B cell (primary cell): ENCODE data around the gene PIGZ. TPM values are rescaled to one million over a fixed set of nuclear protein-coding genes. Genes with fewer than 3 reads are reported as not detected.

Experiments used
- ATAC-seq: fragments of 200-7000 bp; cut with Tn5 transposase; one replicate; pipeline ENCODE4 v1.10.0; 2021; ENCODE audit warnings: low read depth, mild to moderate bottlenecking, moderate number of reproducible peaks, moderate library complexity
- CTCF ChIA-PET: fragments of 350-600 bp; sonication (Branson Sonifier 250); formaldehyde crosslinking; loops from one replicate; lab custom pipeline; 2021; ENCODE audit warnings: antibody characterized with exemption, inconsistent platforms; lab: Charles Lee
- POLR2A ChIA-PET: fragments of 350-600 bp; sonication (Branson Sonifier 250); formaldehyde crosslinking; loops from one replicate; lab custom pipeline; 2021; ENCODE audit warnings: antibody characterized with exemption; lab: Charles Lee
- DNase-seq: peaks from one replicate; pipeline ENCODE4 v3.0.0; 2013
- H2AFZ ChIP-seq: 2 replicates; pipeline ENCODE4 v1.6.1; 2012; ENCODE audit warnings: mild to moderate bottlenecking, low read depth, low read length; ENCODE audit not compliant: insufficient read depth, poor library complexity, severe bottlenecking
- H3K27ac ChIP-seq, 2 donors: 1 replicate in 1 of 2; 2 replicates in 1 of 2; pipeline ENCODE4 v1.5.1; 2012 to 2013; ENCODE audit warnings: low read length in 2 of 2, mild to moderate bottlenecking in 2 of 2, moderate library complexity in 1 of 2
- H3K27me3 ChIP-seq, 4 experiments: fragments of 200-600 bp in 1 of 4; sonication (generic) in 1 of 4; replicated peaks in 1 of 4; 1 replicate in 2 of 4; 2 replicates in 2 of 4; pipeline versions ENCODE4 v1.6.1 to v1.7.0; 2013 to 2016; ENCODE audit warnings: low read length in 3 of 4, mild to moderate bottlenecking in 2 of 4, mixed read lengths in 1 of 4, moderate library complexity in 1 of 4; ENCODE audit not compliant: insufficient read depth in 4 of 4, control insufficient read depth in 3 of 4; ENCODE audit errors: control extremely low read depth in 1 of 4
- H3K36me3 ChIP-seq, 2 experiments: replicated peaks in 1 of 2; 1 replicate in 1 of 2; 2 replicates in 1 of 2; pipeline versions ENCODE4 v1.6.1 to v1.7.1; 2013; ENCODE audit warnings: low read length in 1 of 2; ENCODE audit not compliant: insufficient read depth in 2 of 2, control insufficient read depth in 1 of 2; ENCODE audit errors: control extremely low read depth in 1 of 2, extremely low read depth in 1 of 2
- H3K4me1 ChIP-seq, 2 donors: fragments of 200-600 bp in 1 of 2; sonication (generic) in 1 of 2; 1 replicate in 1 of 2; 2 replicates in 1 of 2; pipeline versions ENCODE4 v1.5.1 to v1.6.1; 2013 to 2017; ENCODE audit warnings: low read length in 2 of 2; ENCODE audit not compliant: control insufficient read depth in 2 of 2, insufficient read depth in 2 of 2
- H3K4me2 ChIP-seq: replicated peaks from 2 replicates; pipeline ENCODE3; 2012; ENCODE audit warnings: mild to moderate bottlenecking, low read depth, low read length; ENCODE audit not compliant: poor library complexity, severe bottlenecking
- H3K4me3 ChIP-seq, 5 experiments: fragments of 200-600 bp in 1 of 5; sonication (generic) in 1 of 5; 1 replicate in 3 of 5; 2 replicates in 2 of 5; pipeline versions ENCODE4 v1.5.1 to v1.7.0; 2011 to 2016; ENCODE audit warnings: low read length in 4 of 5, mild to moderate bottlenecking in 4 of 5, low read depth in 2 of 5, control low read depth in 1 of 5, moderate library complexity in 1 of 5; ENCODE audit not compliant: insufficient read depth in 1 of 5; ENCODE audit errors: control extremely low read depth in 1 of 5, extremely low read depth in 1 of 5
- H3K79me2 ChIP-seq: fragments of 200-600 bp; sonication (generic); one replicate; pipeline ENCODE4 v1.6.0; 2016; ENCODE audit warnings: low read length; ENCODE audit not compliant: control insufficient read depth, insufficient read depth
- H3K9ac ChIP-seq: fragments of 200-600 bp; sonication (generic); 2 replicates; pipeline ENCODE4 v1.6.1; 2017; ENCODE audit warnings: mild to moderate bottlenecking, low read length, moderate library complexity
- H3K9me3 ChIP-seq, 3 donors: one replicate each; pipeline versions ENCODE4 v1.6.1 to v1.7.1; 2013; ENCODE audit warnings: low read length in 2 of 3; ENCODE audit not compliant: control insufficient read depth in 2 of 3, insufficient read depth in 1 of 3; ENCODE audit errors: control extremely low read depth in 1 of 3
- H4K20me1 ChIP-seq: 2 replicates; pipeline ENCODE4 v1.6.0; 2012; ENCODE audit warnings: mild to moderate bottlenecking, low read length; ENCODE audit not compliant: insufficient read depth, control insufficient read depth, poor library complexity, severe bottlenecking
- H3K27ac Mint-ChIP-seq: one replicate; pipeline ENCODE4 v1.8.0; 2021; ENCODE audit warnings: mixed read lengths
- H3K27me3 Mint-ChIP-seq: one replicate; pipeline ENCODE4 v1.8.0; 2021; ENCODE audit warnings: mixed read lengths
- H3K4me1 Mint-ChIP-seq: one replicate; pipeline ENCODE4 v1.8.0; 2021; ENCODE audit warnings: mixed read lengths
- H3K4me3 Mint-ChIP-seq: one replicate; pipeline ENCODE4 v1.8.0; 2021; ENCODE audit warnings: mixed read lengths
- H3K9me3 Mint-ChIP-seq: one replicate; pipeline ENCODE4 v1.8.0; 2022; ENCODE audit warnings: mixed read lengths; ENCODE audit not compliant: insufficient read depth
- CTCF ChIP-seq: fragments of 200-600 bp; IDR thresholded peaks from one replicate; pipeline ENCODE4 v1.8.0; 2022; ENCODE audit warnings: antibody characterized with exemption, mild to moderate bottlenecking
- EZH2 ChIP-seq: IDR thresholded peaks from 2 replicates; pipeline ENCODE4 v1.6.1; 2012; ENCODE audit warnings: borderline replicate concordance, low read depth, mild to moderate bottlenecking, moderate library complexity, low read length; ENCODE audit not compliant: insufficient read depth, poor library complexity, severe bottlenecking
- WGBS: methylation state at CpG from one replicate; pipeline ENCODE4 v1.1.5; 2013; ENCODE audit warnings: missing lambda C conversion rate; ENCODE audit not compliant: insufficient coverage; 5-methylcytosine and 5-hydroxymethylcytosine counted together
- intact Hi-C: fragments of 100-400 bp; cut with micrococcal nuclease; formaldehyde crosslinking; loops from one replicate; pipeline ENCODE4 v1.10.0; 2022
- polyA plus RNA-seq: library from polyadenylated mRNA; depleted of rRNA; stranded (reverse); fragments of >200 nt; gene quantifications from 2 replicates; pipeline ENCODE4 v1.2.3, GENCODE V29; 2012
- total RNA-seq, 2 donors: library from RNA; stranded (reverse); fragments of 120-200 nt in 1 of 2; gene quantifications; 1 replicate in 1 of 2; 2 replicates in 1 of 2; pipeline versions ENCODE4 v1.2.3 to v1.2.4, GENCODE V29; 2013 to 2022

Gene PIGZ
- total and polyA plus RNA-seq, 2 donors (not counting 1 experiment from before 2014, with no cell fraction given): 2.2 to 3.9 TPM

- Mint-ChIP-seq H3K4me3 (no peak overlapping the region), H3K27me3 (no peaks in the 10 kb centered on the region), H3K9me3 (no peaks in the 10 kb centered on the region), H3K4me1 (peaks cover 27% of the 10 kb centered on the region), H3K27ac (no peak overlapping the region)
- Histone ChIP-seq H3K27ac (no peak overlapping the region), H3K4me3 (no peak overlapping the region), H3K9ac (no peak overlapping the region), H3K36me3 (peaks cover 0 to 18% of the 10 kb centered on the region in 2 experiments), H3K9me3 (no peaks in the 10 kb centered on the region), H2AFZ (no peak overlapping the region), H3K27me3 (no peaks in the 10 kb centered on the region), H3K79me2 (no peaks in the 10 kb centered on the region), H3K4me1 (peaks cover 12 to 16% of the 10 kb centered on the region in 2 donors), H3K4me2 (no peak overlapping the region), H4K20me1 (no peaks in the 10 kb centered on the region)
- WGBS: 96% methylated on average over 7 of the region's 7 CpGs
- intact Hi-C loops: no loop called here
- no peak for TF ChIP-seq CTCF
- TF ChIP-seq EZH2: no peak
- no peak for ATAC-seq
- DNase-seq: no peak
- CTCF ChIA-PET: interaction anchor here (1.0 kb wide), 1 partner anchor 91 kb away, joined by 4 read pairs; no protein-coding TSS in a partner anchor
- POLR2A ChIA-PET: no interaction called here
These were observed 40.8 kb downstream of the PIGZ start for GRCh38 chr3:196927571-196928453.

- Mint-ChIP-seq H3K9me3 (no peaks in the 10 kb centered on the region), H3K4me3 (peak overlapping the region; percentile 24), H3K27me3 (no peaks in the 10 kb centered on the region), H3K4me1 (peaks cover 17% of the 10 kb centered on the region), H3K27ac (peak overlapping the region; percentile 72)
- peaks cover 6 to 8% of the 10 kb centered on the region in 2 donors for H3K4me1 ChIP-seq
- H3K79me2 ChIP-seq: no peaks in the 10 kb centered on the region
- no peak overlapping the region for H3K4me3 ChIP-seq
- H3K27me3 ChIP-seq: no peaks in the 10 kb centered on the region
- H3K27ac ChIP-seq: peak overlapping the region in 1 of 2 donors; percentile 66
- peak overlapping the region; percentile 29 for H3K4me2 ChIP-seq
- DNase-seq (peak; percentile 65), ATAC-seq (peak; percentile 43)
- no peak overlapping the region for H2AFZ ChIP-seq
- H3K9ac ChIP-seq: no peak overlapping the region
- 100% methylated on average over 1 of the region's 2 CpGs for WGBS
- no peaks in the 10 kb centered on the region for H4K20me1 ChIP-seq
- ChIA-PET POLR2A (no interaction called here), CTCF (no interaction called here)
- H3K36me3 ChIP-seq: peaks cover 6 to 12% of the 10 kb centered on the region in 2 experiments
- intact Hi-C loops: no loop called here
- no peak for TF ChIP-seq EZH2
- no peak for TF ChIP-seq CTCF
- peaks cover 4 to 10% (median 10%) of the 10 kb centered on the region in 3 donors for H3K9me3 ChIP-seq
These were observed 47.9 kb downstream of the PIGZ start for GRCh38 chr3:196920733-196921132.
